ENCODE measurements around the gene RIPOR3. TPM values are rescaled to one million over a fixed set of nuclear protein-coding genes. Genes with fewer than 3 reads are reported as not detected.
A peak's percentile ranks its signal among the peaks of the same experiment; 100 is the strongest.
"Not testable (repeated sequence)": the region's sequence is repeated elsewhere in the genome, so short reads cannot be mapped to it uniquely, and the experiment has no call there.

The RIPOR3 gene
- polyA plus RNA-seq, 4 donors: 3.8 to 8.9 (median 5.7) TPM

- DNase-seq (ENCODE audit: low read depth in 4 of 4, low spot score in 3 of 4): peak in 1 of 4 donors; percentile 67
Observed at GRCh38 chr20:50724851-50725723, 33.7 kb upstream of the RIPOR3 start.

GRCh38 chr20:50724112-50724725, 32.9 kb upstream of the RIPOR3 start:
- DNase-seq (ENCODE audit: low read depth in 4 of 4, low spot score in 3 of 4): no peak

- DNase-seq (ENCODE audit: low read depth in 4 of 4, low spot score in 3 of 4): no peak
Observed at GRCh38 chr20:50723672-50724071, 32.3 kb upstream of the RIPOR3 start.

- no peak for DNase-seq (ENCODE audit: low read depth in 4 of 4, low spot score in 3 of 4)
Observed at GRCh38 chr20:50722424-50723155, 31.2 kb upstream of the RIPOR3 start.

GRCh38 chr20:50721881-50722281, 30.5 kb upstream of the RIPOR3 start:
- DNase-seq (ENCODE audit: low read depth in 4 of 4, low spot score in 3 of 4): no peak

- no peak for DNase-seq (ENCODE audit: low read depth in 4 of 4, low spot score in 3 of 4)
Observed at GRCh38 chr20:50720582-50720981, 29.2 kb upstream of the RIPOR3 start.

GRCh38 chr20:50720026-50720425, 28.7 kb upstream of the RIPOR3 start:
- DNase-seq (ENCODE audit: low read depth in 4 of 4, low spot score in 3 of 4): no peak

GRCh38 chr20:50719328-50719727, 28.0 kb upstream of the RIPOR3 start:
- no peak for DNase-seq (ENCODE audit: low read depth in 4 of 4, low spot score in 3 of 4)

- DNase-seq (ENCODE audit: low read depth in 4 of 4, low spot score in 3 of 4): no peak
Observed at GRCh38 chr20:50717974-50718761, 26.8 kb upstream of the RIPOR3 start.

GRCh38 chr20:50717312-50717711, 26.0 kb upstream of the RIPOR3 start:
- no peak for DNase-seq (ENCODE audit: low read depth in 4 of 4, low spot score in 3 of 4)

- DNase-seq (ENCODE audit: low read depth in 4 of 4, low spot score in 3 of 4): no peak
Observed at GRCh38 chr20:50716518-50716917, 25.2 kb upstream of the RIPOR3 start.

GRCh38 chr20:50715694-50716093, 24.4 kb upstream of the RIPOR3 start:
- DNase-seq (ENCODE audit: low read depth in 4 of 4, low spot score in 3 of 4): no peak

GRCh38 chr20:50714426-50714825, 23.1 kb upstream of the RIPOR3 start:
- not testable (repeated sequence) for DNase-seq (ENCODE audit: low read depth in 4 of 4, low spot score in 3 of 4)

- DNase-seq (ENCODE audit: low read depth in 4 of 4, low spot score in 3 of 4): no peak
Observed at GRCh38 chr20:50713657-50714101, 22.3 kb upstream of the RIPOR3 start.

- no peak for DNase-seq (ENCODE audit: low read depth in 4 of 4, low spot score in 3 of 4)
Observed at GRCh38 chr20:50712771-50713656, 21.7 kb upstream of the RIPOR3 start.

- DNase-seq (ENCODE audit: low read depth in 4 of 4, low spot score in 3 of 4): no peak
Observed at GRCh38 chr20:50711113-50711825, 19.9 kb upstream of the RIPOR3 start.

- DNase-seq (ENCODE audit: low read depth in 4 of 4, low spot score in 3 of 4): no peak
Observed at GRCh38 chr20:50710492-50711063, 19.2 kb upstream of the RIPOR3 start.

- no peak for DNase-seq (ENCODE audit: low read depth in 4 of 4, low spot score in 3 of 4)
Observed at GRCh38 chr20:50709636-50709973, 18.3 kb upstream of the RIPOR3 start.

Measured in left renal pelvis (tissue), 4 donors.